Progenitor cell of endocrine pancreas (in vitro differentiated cells): ENCODE measurements around the gene MAN2A2. TPM values are rescaled to one million over a fixed set of nuclear protein-coding genes. Genes with fewer than 3 reads are reported as not detected.

Experiments used
- DNase-seq: peaks from one replicate; pipeline ENCODE4 v3.0.0; 2021; ENCODE audit warnings: low spot score; ENCODE audit not compliant: unreplicated experiment
- H3K27ac Mint-ChIP-seq: 2 replicates; pipeline ENCODE4 v1.8.0; 2021; ENCODE audit warnings: mild to moderate bottlenecking, moderate library complexity, mixed read lengths
- H3K27me3 Mint-ChIP-seq: 2 replicates; pipeline ENCODE4 v1.8.0; 2021; ENCODE audit warnings: mixed read lengths
- H3K36me3 Mint-ChIP-seq: 2 replicates; pipeline ENCODE4 v1.8.0; 2022; ENCODE audit warnings: mixed read lengths; ENCODE audit not compliant: insufficient read depth
- H3K4me1 Mint-ChIP-seq: 2 replicates; pipeline ENCODE4 v1.8.0; 2021; ENCODE audit warnings: low read depth, mixed read lengths
- H3K4me3 Mint-ChIP-seq: 2 replicates; pipeline ENCODE4 v1.8.0; 2021; ENCODE audit warnings: low read depth, mild to moderate bottlenecking, moderate library complexity, mixed read lengths
- H3K9me3 Mint-ChIP-seq: 2 replicates; pipeline ENCODE4 v1.8.0; 2021; ENCODE audit warnings: low read depth, mixed read lengths
- total RNA-seq: library from RNA; stranded (reverse); gene quantifications from 2 replicates; pipeline ENCODE4 v1.2.1, GENCODE V29; 2021
- TF ChIP-seq, protein P1 (sequence below): fragments of 200-600 bp; sonication (generic); IDR thresholded peaks from one replicate; pipeline ENCODE4 v1.5.0; 2021; ENCODE audit warnings: antibody characterized with exemption, mild to moderate bottlenecking; ENCODE audit not compliant: unreplicated experiment

Gene MAN2A2
- total RNA-seq, 1 donor from 2014 or later: 117 TPM

GRCh38 chr15:90868261-90868689 is 34.8 kb upstream of the MAN2A2 start, which contains the start of gene FURIN:
Gene FURIN, plus strand, starts transcription at chr15:90868588. Its CDS starts 7,153 bp downstream, at chr15:90875741.
- H3K27me3 Mint-ChIP-seq: peaks cover 7% of the 10 kb centered on the region
- H3K27ac Mint-ChIP-seq: peak within 1 kb of the TSS; percentile 88
- no peak for DNase-seq
- peak within 1 kb of the TSS; percentile 83 for H3K4me3 Mint-ChIP-seq
- H3K36me3 Mint-ChIP-seq: no peaks in the 10 kb centered on the region
- H3K9me3 Mint-ChIP-seq: no peaks in the 10 kb centered on the region
- H3K4me1 Mint-ChIP-seq: peaks cover 57% of the 10 kb centered on the region
- TF ChIP-seq, protein P1, sequence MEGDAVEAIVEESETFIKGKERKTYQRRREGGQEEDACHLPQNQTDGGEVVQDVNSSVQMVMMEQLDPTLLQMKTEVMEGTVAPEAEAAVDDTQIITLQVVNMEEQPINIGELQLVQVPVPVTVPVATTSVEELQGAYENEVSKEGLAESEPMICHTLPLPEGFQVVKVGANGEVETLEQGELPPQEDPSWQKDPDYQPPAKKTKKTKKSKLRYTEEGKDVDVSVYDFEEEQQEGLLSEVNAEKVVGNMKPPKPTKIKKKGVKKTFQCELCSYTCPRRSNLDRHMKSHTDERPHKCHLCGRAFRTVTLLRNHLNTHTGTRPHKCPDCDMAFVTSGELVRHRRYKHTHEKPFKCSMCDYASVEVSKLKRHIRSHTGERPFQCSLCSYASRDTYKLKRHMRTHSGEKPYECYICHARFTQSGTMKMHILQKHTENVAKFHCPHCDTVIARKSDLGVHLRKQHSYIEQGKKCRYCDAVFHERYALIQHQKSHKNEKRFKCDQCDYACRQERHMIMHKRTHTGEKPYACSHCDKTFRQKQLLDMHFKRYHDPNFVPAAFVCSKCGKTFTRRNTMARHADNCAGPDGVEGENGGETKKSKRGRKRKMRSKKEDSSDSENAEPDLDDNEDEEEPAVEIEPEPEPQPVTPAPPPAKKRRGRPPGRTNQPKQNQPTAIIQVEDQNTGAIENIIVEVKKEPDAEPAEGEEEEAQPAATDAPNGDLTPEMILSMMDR: no peak

- TF ChIP-seq, protein P1: no peak
- DNase-seq: no peak
- Mint-ChIP-seq H3K4me1 (peaks cover 66% of the 10 kb centered on the region), H3K27ac (peak overlapping the region; percentile 88), H3K4me3 (peak overlapping the region; percentile 83), H3K36me3 (no peaks in the 10 kb centered on the region), H3K9me3 (no peaks in the 10 kb centered on the region), H3K27me3 (peaks cover 7% of the 10 kb centered on the region)
Observed at GRCh38 chr15:90869140-90869541, 34.0 kb upstream of the MAN2A2 start.

DNA sequence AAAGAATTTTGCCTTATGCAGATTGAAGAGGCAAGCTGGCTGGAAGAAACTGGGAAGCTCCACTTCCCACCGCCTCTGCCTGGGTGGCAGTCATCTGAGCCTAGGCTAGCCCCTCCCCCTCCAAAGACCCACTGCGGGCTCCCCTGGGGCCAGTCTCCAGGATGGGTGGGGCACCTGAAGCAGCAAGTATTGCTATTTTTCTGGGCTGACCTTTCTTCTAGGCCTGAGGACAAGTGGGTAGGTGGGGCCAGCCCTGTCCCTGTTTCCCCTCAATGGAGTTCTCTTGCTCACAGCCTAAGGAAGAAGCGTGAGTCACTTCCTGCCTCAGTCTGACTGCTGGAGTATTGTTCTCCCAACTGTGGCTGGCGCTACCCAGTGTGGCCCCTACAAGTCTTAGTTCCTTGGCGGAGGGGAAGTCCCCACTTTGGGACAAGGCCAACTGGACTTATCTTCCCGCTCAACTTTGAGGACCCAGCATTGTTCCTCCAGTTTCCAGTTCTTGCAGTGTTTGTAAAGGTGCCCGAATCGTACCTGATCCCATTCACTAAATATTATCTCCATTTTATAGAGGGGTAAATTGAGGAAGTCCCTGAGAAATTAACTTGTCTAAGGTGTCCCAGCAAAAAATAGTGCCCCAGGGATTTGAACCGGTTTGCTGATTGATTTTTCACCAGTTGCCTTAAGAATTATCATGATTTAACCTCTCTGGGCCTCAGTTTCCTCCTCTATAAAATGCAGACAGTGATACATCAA is 33.3 kb upstream of the MAN2A2 start:
- no peak for DNase-seq
- Mint-ChIP-seq H3K36me3 (no peaks in the 10 kb centered on the region), H3K9me3 (no peaks in the 10 kb centered on the region), H3K27me3 (peaks cover 7% of the 10 kb centered on the region), H3K4me3 (peak overlapping the region; percentile 83), H3K4me1 (peaks cover 69% of the 10 kb centered on the region), H3K27ac (peak overlapping the region; percentile 88)
- TF ChIP-seq, protein P1: no peak

DNA sequence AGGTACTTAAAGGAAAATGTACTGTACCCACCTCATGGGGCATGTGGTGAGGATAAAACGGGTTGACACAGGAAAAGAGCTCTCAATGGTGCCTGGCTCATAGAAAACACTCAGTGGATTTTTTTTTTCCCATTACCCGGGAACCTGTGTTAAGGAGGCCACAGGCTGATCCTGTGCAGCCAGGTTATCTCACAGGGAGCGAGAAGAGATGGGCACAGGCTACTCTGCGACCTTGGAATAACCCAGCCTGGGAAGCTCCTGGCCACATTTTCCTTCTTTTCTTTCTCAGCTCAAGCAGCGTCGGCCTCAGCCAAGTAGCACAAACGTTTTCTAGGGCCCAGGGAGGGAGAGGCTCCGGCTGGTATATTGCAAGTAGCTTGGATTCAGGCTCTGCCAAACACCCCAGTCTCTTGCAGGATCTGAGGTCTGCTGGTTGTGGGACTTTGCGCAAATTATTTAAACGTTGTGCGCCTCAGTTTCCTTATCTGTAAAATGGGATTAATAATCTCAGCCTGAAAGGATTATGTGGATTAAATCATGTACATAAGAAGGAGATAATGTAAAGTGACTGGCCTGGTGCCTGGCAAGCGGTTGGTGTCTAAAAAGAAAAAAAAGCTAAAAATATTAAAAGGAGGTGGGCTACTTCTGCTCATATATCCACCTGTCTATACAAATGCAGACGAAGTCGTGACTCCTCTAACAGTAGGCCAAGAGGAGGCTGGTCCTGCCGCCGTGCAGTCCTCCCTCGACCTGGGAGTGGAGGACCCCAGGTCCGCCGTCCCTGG is 32.6 kb upstream of the MAN2A2 start:
- H3K36me3 Mint-ChIP-seq: no peaks in the 10 kb centered on the region
- no peaks in the 10 kb centered on the region for H3K9me3 Mint-ChIP-seq
- peak overlapping the region; percentile 83 for H3K4me3 Mint-ChIP-seq

More for the DNA sequence above, 32.6 kb upstream of the MAN2A2 start:
- peaks cover 74% of the 10 kb centered on the region for H3K4me1 Mint-ChIP-seq
- peaks cover 7% of the 10 kb centered on the region for H3K27me3 Mint-ChIP-seq
- TF ChIP-seq, protein P1: no peak
- DNase-seq: no peak
- peak overlapping the region; percentile 92 for H3K27ac Mint-ChIP-seq
